Astrocyte of the cerebellum (primary cell): ENCODE measurements around the gene ADGB.

ENCODE experiments used
- DNase-seq: peaks from one replicate; pipeline ENCODE4 v3.0.0-alpha.2; 2011; ENCODE audit warnings: low read depth
- H3K4me3 ChIP-seq: 2 replicates; pipeline ENCODE4 v1.5.1; 2011; ENCODE audit warnings: mild to moderate bottlenecking, low read depth, low read length, moderate library complexity
- CTCF ChIP-seq: IDR thresholded peaks from 2 replicates; pipeline ENCODE4 v1.5.1; 2012; ENCODE audit warnings: low read length, low read depth, moderate library complexity, mild to moderate bottlenecking; ENCODE audit errors: missing control alignments
- in situ Hi-C: cut with HindIII; loops from 2 replicates; pipeline ENCODE4 v1.10.0; 2017; ENCODE audit warnings: low sequenced_read_pairs

ADGB gene

DNA sequence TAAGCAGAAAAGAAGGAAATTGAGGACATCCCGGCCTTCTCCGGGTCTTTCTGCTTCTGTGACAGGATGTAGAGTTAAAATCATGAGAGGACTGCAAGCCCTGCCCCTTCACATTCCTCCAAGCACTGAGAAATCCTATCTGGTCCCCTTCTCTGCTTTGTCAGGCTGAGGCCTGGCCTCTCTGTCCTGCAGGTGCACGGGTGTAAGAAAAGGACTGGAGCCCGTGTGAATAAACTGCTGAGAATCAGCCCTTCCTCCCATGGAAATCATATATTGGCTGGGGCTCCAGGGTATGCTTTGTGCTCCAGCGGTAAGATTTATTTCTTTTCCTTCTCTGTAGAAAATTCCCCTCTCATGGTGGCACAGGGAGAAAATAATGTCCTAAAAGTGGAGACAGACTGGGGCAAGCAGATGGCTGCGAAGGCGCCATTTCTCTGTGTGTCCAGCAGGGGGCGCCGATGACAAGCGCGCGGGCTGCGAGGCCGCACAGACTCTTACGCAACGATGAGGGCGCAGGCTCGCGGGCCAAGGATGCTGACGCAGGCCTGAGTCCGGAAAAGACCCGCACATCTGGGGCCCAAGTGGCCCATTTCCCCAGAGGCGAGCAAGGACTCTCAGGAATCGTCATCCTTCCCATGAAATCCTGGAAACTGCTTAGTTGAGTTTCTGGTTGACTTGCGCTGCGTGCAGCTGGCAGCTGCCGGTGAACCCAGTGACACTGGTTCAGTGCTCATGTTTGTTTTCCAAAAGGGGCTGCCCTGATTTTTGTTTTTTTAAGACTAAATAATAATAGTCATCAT lies 258.6 kb downstream of the ADGB start:
- TF ChIP-seq CTCF = peak; percentile 95
- peak; percentile 68 for DNase-seq
- in situ Hi-C loops = no loop called here
- H3K4me3 ChIP-seq = peak overlapping the region; percentile 25

- peak overlapping the region; percentile 25 for H3K4me3 ChIP-seq
- in situ Hi-C loops = no loop called here
- TF ChIP-seq CTCF = no peak
- no peak for DNase-seq
Observed at GRCh38 chr6:146857980-146858347, 259.2 kb downstream of the ADGB start.

DNA sequence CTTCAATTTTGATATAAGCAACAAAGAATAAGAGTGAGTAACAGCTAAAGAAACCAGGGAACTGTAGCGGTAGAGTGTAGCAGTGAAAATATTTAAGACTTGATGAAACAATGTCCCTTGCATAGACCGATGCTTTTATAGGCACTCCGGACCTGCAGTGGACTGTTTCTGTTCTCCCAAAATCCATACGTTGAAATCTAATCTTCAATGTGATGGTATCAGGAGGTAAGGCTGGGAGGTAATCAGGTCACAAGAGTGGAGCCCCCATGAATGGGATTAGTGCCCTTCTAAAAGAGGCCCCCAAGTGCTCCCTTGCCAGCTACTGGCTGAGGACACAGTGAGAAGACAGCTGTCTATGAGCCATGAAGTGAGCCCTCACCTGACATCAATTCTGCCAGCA lies 260.4 kb downstream of the ADGB start:
- H3K4me3 ChIP-seq = no peak overlapping the region
- TF ChIP-seq CTCF = no peak
- in situ Hi-C loops = no loop called here

DNA sequence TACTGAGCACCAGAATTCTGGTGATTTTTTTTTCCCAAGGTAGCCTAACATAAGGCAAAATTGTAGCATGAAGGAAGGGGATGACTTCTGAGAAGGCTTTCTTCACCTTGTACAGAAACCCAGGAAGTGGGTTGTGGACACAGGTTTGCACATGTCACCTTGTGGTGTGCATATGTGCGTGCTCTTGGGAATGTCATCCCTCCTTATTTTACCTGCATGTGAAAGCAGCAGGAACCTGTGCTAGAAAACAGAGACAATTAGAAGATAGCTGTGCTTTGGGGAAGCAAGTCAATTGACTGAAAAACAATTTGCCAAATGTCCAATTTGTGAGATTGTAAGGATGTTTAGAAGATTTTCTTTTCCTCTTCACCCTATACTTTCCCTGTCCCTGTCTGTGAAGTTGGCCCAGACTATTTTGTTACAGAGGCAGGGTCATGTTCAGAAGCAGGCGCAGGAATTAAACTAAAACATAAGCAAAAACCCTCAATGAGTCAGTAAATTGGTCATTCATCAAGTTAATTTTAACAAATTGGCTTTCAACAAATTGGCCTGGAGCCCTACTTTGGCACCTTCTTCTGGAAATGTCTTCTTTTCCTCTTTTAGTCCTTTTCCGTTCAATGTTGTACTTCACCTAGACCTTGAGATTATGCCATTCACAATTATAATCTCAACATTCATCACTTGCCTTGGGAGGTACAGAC lies 261.2 kb downstream of the ADGB start:
- TF ChIP-seq CTCF = no peak
- H3K4me3 ChIP-seq = no peak overlapping the region
- no peak for DNase-seq
- in situ Hi-C loops = no loop called here

More for the DNA sequence above, 260.4 kb downstream of the ADGB start:
- DNase-seq = no peak

GRCh38 chr6:146860583-146860982 lies 261.8 kb downstream of the ADGB start:
- no peak for TF ChIP-seq CTCF
- no peak overlapping the region for H3K4me3 ChIP-seq
- in situ Hi-C loops = no loop called here
- no peak for DNase-seq

- no peak for TF ChIP-seq CTCF
- DNase-seq = no peak
- H3K4me3 ChIP-seq = no peak overlapping the region
- in situ Hi-C loops = no loop called here
Observed at GRCh38 chr6:146861029-146861563, 262.3 kb downstream of the ADGB start.
